Myocyte (in vitro differentiated cells): Measurements from ENCODE around the gene HNF4A. TPM values are rescaled to one million over a fixed set of nuclear protein-coding genes. Genes with fewer than 3 reads are reported as not detected.

Experiments
- DNase-seq: peaks from one replicate; pipeline ENCODE4 v3.0.0-alpha.2; 2012; ENCODE audit warnings: low read depth
- total RNA-seq: library from RNA; depleted of rRNA; stranded (reverse); fragments of >200 nt; gene quantifications from 2 replicates; pipeline ENCODE4 v1.2.3, GENCODE V29; 2014

Gene HNF4A
- total RNA-seq, 1 donor from 2014 or later: not detected

DNA sequence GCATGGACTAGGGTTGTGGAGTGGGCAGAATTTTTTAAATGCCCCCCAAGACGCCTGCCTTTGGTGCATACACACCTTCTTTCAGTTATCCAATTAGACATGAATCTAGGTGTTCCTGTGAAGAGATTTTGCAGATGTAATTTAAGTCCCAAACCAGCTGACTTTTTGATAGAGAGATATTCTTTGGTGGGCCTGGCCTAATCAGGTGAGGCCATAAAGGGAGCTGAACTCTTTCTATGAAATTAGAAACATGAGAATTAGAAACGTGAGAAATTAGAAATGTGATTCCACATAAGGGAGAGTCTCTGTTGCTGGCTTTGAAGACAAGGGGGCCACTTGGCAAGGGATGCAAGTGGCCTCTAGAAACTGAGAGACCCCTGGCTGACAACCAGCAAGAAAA is 83.8 kb downstream of the HNF4A start:
- no peak for DNase-seq

DNA sequence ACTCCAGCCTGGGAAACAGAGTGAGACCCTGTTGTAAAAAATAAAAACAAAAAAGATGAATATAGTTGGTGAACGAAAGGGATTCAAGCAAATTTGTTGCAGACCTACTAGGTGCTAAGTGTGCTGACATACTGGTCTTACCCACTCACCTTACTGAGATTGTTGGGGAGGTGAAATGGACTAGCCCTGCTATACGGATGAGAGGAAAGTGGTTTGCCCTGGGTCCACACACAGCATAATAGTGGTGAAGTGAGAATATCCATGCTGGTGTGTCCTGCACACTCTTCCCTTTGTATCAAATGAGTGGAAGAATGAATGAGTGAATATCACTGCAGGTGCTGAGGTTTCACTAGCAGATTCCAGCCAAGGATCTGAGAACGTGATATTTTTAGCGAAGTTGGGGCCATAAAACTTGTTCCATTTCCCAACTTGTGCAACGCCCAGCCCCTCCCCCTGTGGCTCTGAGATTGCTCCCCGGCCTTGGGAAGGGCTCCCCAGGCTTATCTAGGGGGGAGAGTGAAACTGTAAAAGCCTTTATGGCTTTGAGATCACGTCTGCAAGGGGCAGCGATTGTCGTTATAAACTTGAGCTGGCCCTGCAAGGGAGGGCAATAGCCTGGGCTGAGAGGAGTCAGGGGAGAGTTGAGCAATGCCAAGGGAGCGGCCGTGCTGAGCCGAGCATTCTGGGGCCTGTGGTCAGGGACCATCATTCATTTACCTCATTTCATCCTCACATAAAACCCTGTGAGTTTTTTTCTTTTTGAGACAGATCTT is 87.0 kb downstream of the HNF4A start:
- DNase-seq: no peak

DNA sequence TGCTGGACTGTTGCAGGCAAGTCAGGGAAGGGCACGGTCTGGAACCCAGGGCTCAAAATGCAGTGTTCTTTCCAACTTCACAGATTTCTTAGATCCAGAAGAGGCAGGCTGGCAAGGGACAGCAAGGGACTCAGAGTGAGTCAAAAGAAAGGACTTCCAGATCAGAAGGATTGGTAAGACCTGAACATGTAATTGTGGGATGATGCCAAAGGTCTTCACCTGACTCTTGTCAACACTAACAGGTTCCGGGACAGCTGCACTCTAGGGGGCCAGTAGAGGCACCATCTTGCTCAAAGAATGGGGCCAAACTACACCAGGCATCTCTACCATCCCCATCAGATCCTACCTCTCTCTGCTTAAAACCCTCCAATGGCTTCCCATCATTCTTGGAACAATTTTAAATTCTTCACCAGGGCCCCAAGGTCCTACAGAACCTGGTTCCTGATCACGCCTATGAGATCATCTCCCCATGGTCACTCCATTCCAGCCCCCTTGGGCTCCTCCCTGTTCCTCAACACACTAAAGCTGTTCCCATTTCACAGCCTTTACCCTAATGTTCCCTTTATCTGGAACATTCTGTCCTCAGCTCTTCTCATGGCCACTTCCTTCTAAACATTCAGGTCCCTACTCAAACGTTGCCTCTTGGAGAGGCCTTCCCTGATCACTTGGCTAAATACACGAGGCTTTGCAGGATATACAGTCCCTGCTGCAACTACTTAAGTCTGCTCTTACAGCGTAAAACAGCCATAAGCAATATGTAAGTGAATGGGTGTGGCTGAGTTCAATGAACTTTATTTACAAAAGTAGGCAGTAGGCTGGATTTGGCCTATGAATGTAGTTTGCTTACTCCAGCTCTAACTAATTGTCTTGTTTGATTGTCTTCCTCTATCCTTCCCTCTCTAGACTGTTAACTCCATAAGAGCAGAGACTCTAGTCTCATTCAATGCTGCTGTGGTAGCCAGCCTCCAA is 90.5 kb downstream of the HNF4A start:
- no peak for DNase-seq

- DNase-seq: no peak
These were observed 92.4 kb downstream of the HNF4A start for GRCh38 chr20:44447827-44448419.

GRCh38 chr20:44448753-44449546 is 93.5 kb downstream of the HNF4A start:
- no peak for DNase-seq

- DNase-seq: no peak
These were observed 94.4 kb downstream of the HNF4A start for GRCh38 chr20:44449864-44450263.

- no peak for DNase-seq
These were observed 94.9 kb downstream of the HNF4A start for GRCh38 chr20:44450281-44450889.

- no peak for DNase-seq
These were observed 95.5 kb downstream of the HNF4A start for GRCh38 chr20:44450903-44451450.

DNA sequence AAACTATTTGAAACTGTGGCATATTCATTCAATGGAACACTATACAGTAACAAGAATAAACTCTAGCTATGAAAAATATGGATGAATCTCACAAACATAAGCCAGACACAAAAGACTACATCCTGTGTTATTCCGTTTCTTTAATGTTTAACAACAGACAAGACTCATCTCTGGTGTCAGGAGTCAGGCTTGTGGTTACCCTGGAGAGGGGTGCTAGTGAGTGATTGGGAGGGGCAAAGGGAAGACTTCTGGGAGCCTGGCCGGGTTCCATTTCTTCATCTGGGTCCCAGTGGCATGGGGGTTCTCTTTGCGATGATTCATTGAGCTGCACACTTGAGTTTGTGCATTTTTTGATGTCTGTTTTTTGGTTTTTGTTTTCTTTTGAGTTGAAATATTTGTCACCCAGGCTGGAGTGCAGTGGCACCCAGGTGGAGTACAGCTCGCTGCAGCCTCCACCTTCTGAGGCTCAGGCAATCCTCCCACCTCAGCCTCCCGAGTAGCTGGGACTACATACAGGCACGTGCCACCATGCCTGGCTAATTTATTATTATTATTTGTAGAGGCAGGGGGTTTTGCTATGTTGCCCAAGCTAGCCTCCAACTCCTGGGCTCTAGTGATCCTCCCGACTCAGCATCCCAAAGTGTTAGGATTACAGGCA is 98.9 kb downstream of the HNF4A start:
- DNase-seq: no peak

DNA sequence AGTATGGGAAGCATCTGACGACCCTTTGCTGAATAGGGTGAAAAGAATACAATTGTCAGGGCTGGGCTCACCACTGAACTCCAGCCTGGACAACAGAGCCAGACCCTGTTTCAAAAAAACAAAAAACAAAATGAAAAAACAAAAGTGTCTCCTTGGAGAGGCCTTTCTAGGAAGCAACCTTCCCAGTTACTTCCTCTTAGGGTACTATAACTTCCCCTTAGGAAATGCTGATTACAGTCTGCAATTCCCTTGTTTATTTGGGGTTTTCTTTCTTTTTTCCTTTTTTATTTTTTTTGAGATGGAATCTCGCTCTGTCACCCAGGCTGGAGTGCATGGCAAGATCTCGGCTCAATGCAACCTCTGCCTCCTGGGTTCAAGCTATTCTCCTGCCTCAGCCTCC is 99.6 kb downstream of the HNF4A start:
- no peak for DNase-seq

DNA sequence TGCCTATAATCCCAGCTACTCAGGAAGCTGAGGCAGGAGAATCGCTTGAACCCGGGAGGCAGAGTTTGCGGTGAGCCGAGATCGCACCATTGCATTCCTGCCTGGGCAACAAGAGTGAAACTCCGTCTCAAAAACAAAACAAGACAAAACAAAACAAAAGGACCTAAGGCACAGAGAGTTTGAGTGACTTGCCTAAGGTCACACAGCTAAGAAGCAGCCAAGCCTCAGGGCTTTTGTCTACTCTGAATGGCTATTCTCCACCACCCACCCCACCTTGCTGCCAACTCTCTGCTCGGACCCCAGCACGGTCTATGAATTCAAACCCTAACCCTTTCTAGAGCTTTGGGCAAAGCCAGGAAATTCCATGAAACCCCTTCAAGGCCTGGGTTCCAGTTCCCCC is 101.1 kb downstream of the HNF4A start:
- no peak for DNase-seq

GRCh38 chr20:44457016-44457415 is 101.5 kb downstream of the HNF4A start:
- DNase-seq: no peak

DNA sequence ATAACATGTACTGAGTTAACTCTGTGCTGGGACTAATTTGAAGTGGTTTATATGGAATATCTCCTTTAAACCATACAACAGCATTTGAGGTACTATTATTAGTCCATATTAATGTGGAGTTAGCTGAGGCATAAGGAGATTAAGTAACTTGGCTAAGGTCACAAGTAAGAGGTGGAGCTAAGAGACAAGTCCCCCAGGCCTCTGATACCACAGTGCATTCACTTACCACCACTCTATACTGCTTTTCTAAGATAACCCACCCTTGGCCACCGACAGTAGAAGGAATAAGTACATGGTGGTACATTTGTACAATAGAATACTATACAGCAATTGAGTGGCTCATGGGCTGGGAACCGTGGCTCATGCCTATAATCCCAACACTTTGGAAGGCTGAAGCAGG is 103.8 kb downstream of the HNF4A start:
- no peak for DNase-seq

DNA sequence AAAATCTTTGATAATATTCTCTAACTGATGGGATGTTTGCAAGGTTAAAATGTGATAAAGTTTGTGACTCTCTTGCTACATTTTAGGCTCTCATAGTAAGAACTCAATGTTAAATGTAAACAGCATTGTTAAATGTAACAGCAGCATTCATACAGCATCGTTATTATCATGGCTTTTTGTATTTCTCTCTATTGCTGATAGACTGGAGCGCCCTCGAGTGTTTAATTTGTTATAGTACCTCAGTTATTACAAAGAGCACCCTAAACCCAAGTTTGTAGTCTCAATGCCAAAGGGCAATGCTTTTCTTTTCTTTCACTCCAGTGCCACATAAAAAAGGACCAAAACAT is 105.3 kb downstream of the HNF4A start:
- DNase-seq: peak; percentile 55

DNA sequence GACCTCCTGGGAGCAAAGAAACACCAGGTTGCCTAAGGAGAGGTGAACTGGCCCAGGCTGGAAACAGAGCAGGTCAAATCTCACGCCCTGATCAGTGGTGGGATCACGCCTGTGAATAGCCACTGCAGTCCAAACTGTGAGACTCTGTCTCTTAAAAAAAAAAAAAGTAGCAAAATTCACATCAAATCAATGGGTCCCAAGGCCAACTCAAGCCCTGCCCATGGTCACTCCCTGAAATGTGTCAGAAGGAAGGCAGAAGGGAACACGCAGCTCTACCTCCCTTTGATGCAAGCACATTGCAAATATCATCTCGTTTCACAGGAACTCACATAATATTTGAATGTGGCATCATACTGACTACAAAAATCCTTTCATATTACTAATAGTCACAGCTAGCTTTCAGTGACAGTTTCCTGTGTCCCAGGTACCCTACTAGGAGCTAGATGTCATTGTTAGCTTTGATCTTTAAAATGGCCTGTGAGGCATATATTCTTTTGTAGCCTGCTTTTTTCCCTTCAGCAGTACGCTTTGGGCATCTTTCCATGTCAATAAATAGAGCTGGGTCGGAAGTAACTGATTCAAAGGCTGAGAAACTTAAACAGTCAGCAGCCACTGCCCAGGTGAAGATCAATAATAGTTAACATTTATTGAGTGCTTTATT is 105.8 kb downstream of the HNF4A start:
- DNase-seq: no peak

DNA sequence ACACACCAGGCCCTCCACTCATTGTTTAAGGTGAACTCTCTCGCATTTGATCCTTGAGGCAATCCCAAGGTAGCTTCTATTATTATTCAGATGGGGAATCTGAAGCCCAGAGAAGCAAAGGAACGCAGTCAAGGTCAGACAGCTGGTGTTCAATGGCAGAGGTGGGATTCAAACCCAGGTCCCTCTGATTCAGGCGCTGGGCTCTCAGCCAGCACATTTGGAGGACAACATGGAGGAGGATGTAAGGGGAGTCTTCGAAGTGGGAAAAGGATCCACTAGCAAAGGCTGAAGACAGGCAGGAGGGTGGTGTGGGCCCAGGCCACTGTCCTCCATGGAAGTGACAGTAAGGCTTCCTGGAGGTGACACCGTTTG is 106.3 kb downstream of the HNF4A start:
- no peak for DNase-seq

DNA sequence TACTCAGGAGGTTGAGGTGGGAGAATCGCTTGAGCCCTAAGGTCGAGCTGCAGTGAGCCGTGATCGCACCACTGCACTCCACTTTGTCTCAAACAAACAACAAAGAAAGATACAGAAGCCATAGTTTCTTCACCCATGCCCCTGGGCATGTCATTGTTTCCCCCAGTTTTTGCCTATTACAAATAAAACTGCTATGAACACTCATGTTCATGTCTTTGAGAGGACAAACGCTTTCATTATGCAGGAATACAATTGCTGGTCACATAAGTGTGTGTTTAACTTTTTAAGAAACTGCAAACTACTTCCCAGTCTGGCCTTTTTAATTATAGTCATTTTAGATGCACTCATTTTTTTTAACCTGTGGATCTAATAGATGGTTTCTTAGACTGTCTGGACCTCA is 108.0 kb downstream of the HNF4A start:
- no peak for DNase-seq

GRCh38 chr20:44464514-44464913 is 109.0 kb downstream of the HNF4A start:
- no peak for DNase-seq

DNA sequence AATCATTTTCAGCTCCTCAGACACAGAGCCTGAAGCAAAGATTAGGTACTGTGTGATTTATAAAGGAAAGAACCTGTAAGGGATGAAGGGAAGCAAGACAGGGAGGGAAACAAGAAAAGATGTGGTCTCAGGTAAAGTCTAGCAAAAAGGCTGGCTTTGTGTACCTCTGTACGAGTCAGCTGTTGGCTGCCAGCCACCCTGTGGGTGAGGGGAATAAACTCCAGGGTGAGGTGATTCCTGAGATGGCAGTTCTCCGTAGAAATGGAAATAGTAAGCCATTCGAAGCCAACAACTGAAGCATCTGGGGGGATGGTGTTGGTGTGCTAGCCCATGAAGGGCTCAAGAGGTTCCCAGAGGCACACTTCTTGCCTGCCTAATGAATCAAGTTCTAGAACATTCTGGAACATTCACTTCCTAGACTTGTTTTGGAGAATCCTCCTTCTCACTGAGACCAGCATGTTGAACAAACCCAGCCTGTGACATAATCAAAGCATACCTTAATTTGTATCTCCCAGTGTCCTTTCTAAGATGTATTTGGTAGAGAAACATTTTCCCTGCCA is 109.6 kb downstream of the HNF4A start:
- no peak for DNase-seq
